Stimulated activated naive CD4-positive, alpha-beta T cell treated with Interleukin-2 at 50 U/mL for 16 hours (primary cell): Measurements from ENCODE around the gene CD274.
"Not testable (repeated sequence)": the region's sequence is repeated elsewhere in the genome, so short reads cannot be mapped to it uniquely, and the experiment has no call there.

ENCODE experiments used
- DNase-seq: peaks from one replicate; lab custom pipeline; 2025; lab: John Stamatoyannopoulos, UW

CD274 gene

DNA sequence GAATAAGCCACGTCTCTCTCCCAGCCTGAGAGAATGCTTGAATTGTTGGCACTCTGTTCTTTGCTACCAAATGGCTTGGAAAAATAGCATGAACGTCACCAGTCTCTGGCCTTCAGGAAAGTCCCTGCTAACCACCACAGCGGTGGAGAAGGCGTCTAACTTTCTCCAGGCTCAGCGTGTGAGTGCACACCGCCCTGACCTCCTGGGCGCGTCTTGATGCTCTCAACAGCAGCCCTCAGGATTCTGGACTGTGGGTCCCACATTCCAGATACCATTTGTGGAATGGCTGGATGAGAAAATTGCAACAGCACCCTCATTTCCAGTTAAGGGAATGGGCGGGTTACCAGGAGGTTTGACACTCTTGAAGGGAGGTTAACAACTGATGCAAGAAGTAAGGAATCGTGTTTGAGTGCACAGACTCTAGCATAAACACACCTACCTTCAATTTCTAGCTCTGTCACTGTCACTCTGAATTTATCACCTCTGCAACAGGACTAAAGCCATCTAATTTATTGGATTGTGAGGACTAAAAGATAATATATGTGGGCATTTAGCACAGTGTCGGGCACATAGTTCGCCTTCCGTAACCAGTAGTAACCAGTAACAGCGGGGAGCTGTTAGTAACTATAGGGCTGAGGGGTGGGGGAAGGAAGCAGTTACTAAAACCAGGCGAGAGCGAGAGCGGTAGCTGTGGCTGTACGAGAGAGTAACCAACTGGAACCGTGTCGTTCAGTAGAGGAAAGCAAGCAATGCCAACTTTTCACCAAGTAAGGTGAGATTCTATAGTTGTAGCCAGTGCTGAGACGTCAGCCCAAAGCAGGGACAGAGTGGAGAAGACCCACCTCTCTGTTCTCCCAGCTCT lies 11.8 kb upstream of the CD274 start:
- DNase-seq, result peak; percentile 55

DNA sequence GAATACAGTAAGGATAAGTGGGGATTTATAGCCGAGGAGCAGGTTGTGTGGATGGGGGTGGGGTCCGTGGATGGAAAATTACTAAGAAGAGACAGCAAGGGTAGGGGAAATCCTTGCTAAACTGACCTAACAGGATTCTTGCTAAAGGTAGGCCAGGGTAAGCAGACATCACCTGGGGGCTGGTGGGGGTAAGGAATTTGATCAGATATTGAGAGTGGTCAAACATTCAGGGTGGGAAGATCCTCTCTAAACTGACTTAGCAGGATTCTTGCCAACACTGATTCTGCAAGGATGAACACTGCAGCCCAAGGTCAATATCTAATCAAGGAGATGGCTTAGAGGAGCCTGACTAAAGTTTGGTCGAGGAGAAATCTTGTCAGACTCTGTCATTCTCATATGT lies 9.9 kb upstream of the CD274 start:
- DNase-seq, result no peak

DNA sequence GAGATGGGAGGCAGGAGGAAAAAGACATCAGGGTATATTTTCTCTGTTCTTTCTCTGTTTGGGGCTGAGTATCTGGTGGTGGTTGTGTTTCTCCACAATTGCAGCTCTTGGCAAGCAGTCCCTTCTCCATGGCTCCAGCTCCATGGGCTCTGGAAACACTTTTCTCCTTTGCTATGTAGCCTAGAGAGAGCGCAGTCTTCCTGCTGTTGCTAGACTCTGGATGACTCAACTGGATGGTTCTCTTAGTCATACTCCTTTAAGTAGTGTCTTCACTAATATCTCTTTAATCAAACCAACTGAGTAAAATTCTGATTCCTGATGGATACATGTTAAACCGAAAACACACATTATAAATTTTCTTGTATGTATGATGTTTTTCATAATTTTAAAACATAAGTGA lies 9.3 kb upstream of the CD274 start:
- no peak for DNase-seq

DNA sequence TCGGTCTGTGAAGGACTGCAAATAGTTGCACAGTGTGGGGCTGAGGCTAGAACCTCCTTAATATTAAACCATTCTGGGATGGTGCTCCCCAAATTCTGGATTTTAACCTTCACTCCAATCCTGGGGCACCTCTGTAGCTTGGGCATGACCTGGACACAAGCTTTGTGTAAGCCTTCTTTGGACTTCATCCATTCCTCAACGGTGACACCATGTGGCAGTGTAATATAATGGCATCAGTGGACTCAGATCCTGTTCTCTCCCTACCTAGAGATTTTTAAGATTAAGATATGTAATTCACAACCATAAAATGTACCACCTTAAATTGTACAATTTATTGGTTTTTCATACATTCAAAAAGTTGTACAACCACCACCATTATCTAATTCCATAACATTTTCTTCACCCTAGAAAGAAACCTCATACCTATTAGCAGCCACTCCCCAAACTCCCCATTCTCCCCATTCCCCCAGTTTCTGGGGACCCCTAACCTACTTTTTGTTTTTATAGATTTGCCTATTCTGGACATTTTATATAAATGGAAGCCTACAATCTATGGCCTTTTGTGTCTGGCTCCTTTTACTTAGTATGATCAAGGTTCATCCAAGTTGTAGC lies 7.8 kb upstream of the CD274 start:
- DNase-seq, result no peak

DNA sequence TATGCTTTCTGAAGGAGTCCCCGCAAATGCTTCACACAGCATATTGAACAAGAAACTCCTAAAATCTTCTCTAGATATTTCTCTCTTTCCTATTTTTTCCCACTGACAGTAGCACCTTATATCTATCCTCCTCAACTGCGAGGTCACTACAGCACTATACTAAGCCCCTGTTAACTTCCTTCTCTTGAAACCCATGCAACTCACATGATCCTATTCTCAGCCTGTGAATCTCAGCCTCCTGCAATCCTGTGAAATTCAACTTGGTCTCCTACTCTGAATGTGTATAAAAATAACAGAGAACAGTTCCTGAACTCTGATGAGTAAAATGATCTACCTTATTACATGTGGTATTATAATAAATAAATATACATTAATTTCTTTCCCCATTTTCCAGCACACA lies 6.5 kb upstream of the CD274 start:
- DNase-seq, result no peak

DNA sequence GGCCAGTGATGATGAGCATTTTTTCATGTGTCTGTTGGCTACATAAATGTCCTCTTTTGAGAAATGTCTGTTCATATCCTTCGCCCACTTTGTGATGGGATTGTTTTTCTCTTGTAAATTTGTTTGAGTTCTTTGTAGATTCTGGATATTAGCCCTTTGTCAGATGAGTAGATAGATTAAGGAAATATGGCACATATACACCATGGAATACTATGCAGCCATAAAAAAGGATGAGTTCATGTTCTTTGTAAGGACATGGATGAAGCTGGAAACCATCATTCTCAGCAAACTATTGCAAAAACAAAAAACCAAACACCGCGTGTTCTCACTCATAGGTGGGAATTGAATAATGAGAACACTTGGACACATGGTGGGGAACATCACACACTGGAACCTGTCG lies 5.2 kb upstream of the CD274 start:
- DNase-seq, result not testable (repeated sequence)

DNA sequence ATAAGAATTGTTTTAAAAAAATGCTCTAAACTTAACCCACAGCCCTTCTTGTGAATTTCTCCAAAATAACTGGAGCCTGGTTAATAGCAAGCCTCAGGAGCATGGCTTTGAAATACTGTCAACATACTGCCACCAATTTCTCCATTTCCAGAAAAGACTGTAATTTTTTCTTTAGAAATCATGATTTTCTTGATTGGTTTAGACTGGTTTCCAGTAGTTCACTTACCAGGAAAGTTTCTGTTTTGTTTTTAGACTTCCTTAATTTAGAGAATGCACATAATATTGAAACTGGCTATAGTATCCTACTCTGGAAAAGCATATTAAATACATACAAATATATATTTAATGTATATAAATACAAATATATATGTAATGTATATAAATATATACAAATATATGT lies 4.5 kb upstream of the CD274 start:
- no peak for DNase-seq

DNA sequence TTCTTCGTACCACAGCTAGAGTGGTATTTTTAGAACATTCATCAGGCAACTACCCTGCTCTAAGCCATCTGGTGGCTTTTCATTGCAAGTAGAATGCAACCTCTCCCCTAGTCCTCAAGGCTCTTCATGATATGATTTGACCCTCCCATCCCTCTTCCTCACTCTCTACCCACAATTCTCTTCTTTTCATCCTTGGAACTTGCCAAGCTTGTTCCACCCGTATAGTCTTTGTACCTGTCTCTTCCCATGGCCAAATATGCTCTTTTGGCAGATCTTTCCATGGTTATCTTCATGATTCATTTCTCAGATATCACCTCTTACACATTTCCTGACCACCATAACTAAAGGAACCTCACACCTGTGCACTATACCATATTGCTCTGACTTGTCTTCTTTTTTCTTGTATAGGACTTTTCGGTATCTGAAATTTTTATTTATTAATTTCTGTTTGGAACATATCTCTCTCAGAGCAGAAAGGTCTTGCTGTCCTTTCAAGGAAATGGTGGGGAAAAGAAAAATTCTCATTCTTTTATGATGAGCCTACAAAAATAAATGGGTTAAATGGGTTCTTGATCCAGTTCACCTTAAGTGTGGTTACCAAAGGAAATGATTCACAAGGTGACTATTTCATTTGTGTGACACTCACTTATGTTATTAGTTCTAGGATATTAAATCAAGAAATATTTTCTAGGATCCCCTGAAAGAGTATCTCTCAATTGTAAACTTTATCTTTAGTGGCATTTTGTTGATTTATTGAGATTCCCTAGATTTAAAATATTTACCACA lies 3.7 kb upstream of the CD274 start:
- no peak for DNase-seq

DNA sequence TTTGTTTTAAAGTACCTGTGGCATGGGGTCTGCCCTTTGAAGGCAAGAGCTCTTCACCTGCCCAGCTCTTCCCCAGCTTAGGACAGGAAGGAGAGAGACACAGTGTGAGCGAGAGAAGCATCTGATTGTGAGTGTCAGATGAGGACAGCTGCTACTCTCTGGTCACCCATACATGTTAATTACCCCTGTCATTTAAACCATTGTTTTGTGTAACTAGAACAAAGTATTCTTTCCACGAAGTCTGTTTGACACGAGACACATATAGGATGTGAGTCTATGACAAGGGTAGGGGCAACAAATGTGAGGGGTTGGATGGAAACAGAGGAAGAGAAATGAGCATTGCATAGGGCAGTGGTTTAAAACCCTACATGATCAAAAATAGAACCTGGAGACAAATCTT lies 3.0 kb upstream of the CD274 start:
- no peak for DNase-seq

DNA sequence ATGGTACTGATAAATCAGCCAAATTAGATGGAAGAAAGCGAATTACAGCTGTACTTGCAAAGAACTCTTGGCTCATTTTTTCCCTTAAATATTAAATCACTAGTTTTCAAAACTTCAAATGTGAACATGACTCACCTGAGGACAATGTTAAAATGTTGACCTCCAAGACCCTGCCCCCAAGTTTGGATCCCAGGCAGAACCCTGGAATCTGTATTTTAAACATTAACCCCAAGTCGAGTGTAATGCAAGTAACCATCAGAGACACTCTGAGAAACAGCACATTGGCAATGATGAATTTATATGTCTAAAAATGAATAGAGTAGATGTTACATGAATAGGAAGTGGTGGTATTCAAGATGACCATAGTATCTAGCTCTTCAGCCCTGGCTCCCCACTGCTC lies 2.3 kb upstream of the CD274 start:
- no peak for DNase-seq

DNA sequence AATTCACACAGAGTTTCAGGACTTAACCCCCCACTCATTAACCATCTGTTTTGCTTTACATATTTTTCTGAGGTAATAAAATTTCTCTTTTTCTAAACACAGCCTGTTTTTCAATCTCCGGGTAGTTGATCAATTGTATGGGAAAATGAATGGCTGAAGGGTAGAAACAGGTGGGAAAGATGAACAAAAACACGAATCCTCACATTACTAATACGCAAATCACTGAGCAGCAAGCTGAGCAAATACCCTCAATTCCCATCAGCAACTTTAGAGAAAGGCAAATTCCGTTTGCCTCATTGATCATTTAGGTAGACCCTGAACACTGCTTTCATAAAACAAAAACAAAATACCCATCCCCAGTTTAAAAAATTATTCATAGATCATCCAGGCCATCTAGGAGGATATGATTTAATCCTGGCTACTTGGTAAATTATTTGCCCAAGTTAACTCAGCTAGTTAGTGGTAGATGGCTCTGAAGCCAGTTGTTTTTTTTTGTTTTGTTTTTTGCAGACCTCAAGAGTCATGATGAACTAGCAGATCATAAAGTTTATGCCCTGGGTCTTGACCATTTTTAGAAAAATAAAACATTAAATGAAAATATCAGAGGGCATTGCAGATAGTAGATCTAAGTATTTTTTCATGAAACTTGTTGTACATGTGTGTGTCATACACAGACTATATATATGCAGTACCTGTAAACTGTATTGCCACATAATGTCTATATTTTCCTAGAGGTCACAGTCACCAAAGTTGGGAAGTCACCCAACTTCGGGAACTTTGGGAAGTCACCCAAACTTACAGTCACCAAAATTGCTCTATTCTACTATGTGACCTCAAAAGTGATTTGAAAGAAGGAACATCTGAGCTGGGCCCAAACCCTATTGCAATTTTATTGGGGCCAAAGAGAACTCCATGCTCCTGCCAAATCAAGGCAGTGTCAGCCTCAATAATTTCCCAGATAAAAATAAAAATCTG lies 1.6 kb upstream of the CD274 start:
- DNase-seq, result no peak

DNA sequence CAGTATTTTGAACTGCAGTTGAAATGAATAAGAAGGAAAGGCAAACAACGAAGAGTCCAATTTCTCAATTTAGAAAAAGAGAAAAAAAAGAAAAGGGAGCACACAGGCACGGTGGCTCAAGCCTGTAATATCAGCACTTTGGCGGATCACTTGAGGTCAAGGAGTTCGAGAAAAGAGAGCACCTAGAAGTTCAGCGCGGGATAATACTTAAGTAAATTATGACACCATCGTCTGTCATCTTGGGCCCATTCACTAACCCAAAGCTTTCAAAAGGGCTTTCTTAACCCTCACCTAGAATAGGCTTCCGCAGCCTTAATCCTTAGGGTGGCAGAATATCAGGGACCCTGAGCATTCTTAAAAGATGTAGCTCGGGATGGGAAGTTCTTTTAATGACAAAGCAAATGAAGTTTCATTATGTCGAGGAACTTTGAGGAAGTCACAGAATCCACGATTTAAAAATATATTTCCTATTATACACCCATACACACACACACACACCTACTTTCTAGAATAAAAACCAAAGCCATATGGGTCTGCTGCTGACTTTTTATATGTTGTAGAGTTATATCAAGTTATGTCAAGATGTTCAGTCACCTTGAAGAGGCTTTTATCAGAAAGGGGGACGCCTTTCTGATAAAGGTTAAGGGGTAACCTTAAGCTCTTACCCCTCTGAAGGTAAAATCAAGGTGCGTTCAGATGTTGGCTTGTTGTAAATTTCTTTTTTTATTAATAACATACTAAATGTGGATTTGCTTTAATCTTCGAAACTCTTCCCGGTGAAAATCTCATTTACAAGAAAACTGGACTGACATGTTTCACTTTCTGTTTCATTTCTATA lies 602 bp upstream of the CD274 start:
- DNase-seq, result no peak

DNA sequence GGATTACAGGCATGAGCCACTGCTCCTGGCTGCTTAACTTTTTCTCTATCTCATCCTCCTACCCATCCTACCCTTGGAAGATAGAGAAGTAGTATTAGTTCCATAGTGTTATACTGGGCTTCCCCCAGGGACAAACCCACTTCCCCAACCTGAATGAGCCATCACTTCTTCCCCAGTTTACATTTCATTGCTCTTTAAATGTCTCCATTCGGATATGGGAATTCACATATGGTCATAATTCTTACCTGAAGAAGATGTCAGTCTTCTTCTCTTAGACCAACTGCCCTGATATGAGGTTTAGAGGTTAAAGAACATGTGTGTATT lies 1.9 kb downstream of the CD274 start:
- no peak for DNase-seq

DNA sequence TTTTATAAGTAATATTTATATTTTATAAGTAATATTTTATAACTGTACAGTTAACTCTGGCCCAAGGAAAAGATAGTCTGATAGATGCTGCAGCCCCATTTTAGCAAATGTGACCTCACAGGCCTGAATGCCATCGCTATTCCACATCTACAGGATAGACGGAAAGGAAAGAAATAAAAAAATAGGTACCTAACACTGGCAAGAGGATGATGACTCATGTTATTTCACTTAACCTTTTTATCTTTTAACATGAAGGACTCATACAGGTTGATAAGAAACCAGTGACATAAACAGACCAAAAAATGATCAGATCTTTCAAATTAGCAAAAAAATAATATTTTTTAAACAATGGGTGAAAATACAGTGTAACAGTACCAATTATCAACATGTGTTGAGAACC lies 2.7 kb downstream of the CD274 start:
- DNase-seq, result no peak

DNA sequence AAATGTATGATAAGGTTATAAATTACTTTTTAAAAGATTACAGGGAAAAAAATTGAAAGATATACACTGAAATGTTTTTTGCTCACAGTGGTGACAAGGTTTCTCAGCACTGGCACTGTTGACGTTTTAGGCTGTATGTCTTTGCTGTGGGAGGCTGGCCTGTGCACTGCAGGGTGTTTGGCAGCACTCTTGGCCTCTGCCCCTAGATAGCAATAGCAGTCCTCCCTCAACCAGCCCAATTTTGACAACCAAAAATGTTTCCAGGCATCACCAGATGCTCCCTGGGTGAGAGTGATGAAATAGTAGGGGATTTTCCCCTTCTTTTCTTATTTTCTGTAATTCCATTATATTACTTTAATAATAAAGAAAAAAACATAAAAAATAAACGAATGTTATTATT lies 3.3 kb downstream of the CD274 start:
- DNase-seq, result peak; percentile 13

DNA sequence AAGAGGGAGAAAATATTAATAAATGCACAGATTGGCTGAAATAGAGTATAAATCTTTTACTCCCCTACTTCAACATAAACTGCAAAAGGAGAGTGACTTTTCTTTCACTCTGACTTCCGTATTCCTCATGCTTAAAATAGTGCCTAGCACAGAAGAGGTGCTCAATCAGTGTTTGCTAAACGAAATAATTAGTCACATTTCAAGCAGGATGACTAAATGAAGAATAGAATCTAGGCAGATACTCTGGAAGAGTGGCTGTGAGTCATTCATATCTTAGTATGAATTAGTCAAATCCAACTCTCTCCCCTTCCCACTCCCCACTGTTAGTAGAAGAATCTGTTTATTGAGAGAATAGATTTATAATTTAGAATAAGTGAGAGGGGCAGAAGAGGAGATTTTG lies 4.8 kb downstream of the CD274 start:
- no peak for DNase-seq

DNA sequence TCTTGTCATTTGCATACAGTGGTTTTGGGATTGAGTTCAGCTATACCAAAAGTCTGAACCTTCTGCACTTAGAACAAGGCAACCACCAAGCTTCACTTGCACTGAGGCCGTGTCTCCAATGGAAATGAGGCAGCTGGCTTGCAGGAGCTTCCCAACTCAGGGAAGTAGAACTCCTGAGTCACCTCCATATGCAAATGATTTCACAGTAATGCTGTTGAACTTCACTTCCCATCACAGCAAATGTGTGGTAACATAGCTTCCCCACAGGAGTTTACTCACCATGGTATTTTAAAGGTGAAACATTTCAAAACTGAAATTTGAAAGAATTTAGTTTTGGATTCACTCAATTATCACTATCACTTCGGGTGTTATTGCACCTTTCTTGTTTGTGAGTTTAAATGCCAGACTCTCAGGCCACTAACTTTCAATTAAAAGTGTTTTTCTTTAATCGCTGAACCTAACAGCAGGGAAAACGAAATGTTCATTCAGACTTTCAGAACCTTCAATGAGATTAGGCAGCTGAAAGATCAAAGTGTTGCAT lies 9.0 kb downstream of the CD274 start:
- DNase-seq, result peak; percentile 9

DNA sequence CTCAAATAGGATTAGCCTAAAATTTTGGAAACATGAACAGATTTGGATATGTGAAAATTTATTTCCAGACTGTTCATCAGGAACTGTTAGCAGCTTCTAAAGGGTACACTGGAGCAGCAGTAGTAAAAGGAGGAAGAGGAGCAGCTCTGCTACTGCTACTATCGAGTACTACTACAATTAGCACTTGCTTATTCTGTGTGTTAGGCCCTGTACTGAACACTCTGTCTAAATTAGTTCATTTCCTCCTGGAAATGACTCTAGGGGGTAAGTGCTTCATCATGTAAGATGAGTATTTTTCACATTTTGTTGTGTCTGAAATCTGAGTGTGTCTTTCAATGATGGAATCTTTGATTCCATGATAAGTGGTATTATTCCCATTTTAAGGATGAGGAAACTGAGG lies 9.8 kb downstream of the CD274 start:
- DNase-seq, result no peak

DNA sequence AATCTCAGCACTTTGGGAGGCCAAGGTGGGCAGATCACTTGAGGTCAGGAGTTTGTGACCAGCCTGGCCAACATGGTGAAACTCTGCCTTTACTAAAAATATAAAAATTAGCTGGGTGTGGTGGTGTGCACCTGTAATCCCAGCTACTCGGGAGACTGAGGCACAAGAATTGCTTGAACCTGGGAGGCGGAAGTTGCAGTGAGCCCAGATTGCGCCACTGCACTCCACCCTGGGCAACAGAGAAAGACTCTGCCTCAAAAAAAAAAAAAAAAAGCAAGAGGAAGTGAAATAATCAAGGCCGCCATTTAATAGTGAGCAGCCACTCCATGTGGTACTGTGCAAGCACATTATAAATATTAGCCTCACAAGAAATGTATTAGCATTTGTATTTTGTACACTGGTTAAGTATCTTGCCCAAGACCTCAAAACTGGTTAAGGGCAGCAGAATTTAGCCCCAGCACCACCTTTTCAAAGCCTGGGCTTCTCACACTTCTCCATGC lies 14.5 kb downstream of the CD274 start:
- not testable (repeated sequence) for DNase-seq

DNA sequence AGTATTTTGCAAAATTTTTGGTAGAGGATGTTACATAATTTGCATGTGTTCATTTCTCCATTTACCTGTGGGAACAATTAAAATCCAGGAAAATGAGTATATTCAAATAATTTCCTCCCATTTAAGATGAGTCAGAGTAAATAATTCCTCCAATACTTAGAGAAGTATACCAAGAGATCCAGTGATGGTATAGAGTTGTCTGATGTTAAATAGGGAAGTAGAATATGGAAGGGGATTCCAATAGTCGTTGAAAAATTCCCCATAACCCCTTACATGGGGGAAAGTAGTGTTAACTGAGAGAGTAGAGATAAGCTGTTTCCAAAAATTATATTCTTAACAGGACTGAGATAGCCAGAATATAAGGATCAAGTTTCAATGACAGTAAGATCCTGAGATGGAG lies 15.7 kb downstream of the CD274 start:
- DNase-seq, result no peak

DNA sequence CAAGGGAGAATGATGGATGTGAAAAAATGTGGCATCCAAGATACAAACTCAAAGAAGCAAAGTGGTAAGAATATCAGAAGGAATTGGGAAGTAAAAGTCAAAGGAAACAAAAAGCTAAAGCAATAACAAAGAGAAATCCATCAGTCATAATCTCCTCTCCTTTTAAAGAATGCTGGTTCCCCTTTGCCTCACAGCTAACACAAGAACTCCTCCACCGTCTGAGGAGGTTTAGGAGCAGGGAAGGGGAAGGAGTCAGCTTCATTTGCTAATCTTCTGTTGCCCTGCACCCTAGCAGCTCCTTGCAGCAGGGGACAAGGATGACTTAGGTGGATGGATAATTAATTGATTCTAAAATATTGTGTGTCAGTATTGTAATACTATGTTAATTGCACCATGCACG lies 16.4 kb downstream of the CD274 start:
- DNase-seq, result no peak
